Keratinocyte (primary cell): Measurements from ENCODE around the gene GUF1. TPM values are rescaled to one million over a fixed set of nuclear protein-coding genes. Genes with fewer than 3 reads are reported as not detected.

Experiments used
- DNase-seq: peaks from one replicate; pipeline ENCODE4 v3.0.0-alpha.2; 2011; ENCODE audit warnings: low read depth, missing footprints, low spot score
- FAIRE-seq: peaks from 2 replicates; lab custom pipeline; 2011; peaks lifted over from hg19 to GRCh38; lab: Jason Lieb, UNC
- H2AFZ ChIP-seq: 2 replicates; pipeline ENCODE4 v1.6.0; 2012; ENCODE audit warnings: low read length, control low read depth, inconsistent platforms; ENCODE audit not compliant: control insufficient read depth
- H3K27ac ChIP-seq: 2 replicates; pipeline ENCODE4 v1.5.1; 2011; ENCODE audit warnings: low read length; ENCODE audit not compliant: control insufficient read depth, insufficient read depth
- H3K27me3 ChIP-seq: 3 replicates; pipeline ENCODE4 v1.6.0; 2011; ENCODE audit warnings: low read length; ENCODE audit not compliant: control insufficient read depth, insufficient read depth; ENCODE audit errors: extremely low read depth
- H3K36me3 ChIP-seq, 2 experiments: 2 replicates in 1 of 2; 3 replicates in 1 of 2; pipeline ENCODE4 v1.5.1; 2011; ENCODE audit warnings: low read length in 2 of 2, mild to moderate bottlenecking in 1 of 2; ENCODE audit not compliant: control insufficient read depth in 2 of 2, insufficient read depth in 2 of 2; ENCODE audit errors: extremely low read depth in 1 of 2
- H3K4me1 ChIP-seq: 3 replicates; pipeline ENCODE4 v1.5.1; 2011; ENCODE audit warnings: low read length; ENCODE audit not compliant: control insufficient read depth, insufficient read depth; ENCODE audit errors: extremely low read depth
- H3K4me2 ChIP-seq: 3 replicates; pipeline ENCODE4 v1.6.0; 2011; ENCODE audit warnings: low read depth, low read length; ENCODE audit not compliant: control insufficient read depth, insufficient read depth; ENCODE audit errors: extremely low read depth
- H3K4me3 ChIP-seq, 3 experiments: fragments of 200-600 bp in 1 of 3; sonication (generic) in 1 of 3; 2 replicates in 2 of 3; 3 replicates in 1 of 3; pipeline ENCODE4 v1.5.1; 2011 to 2016; ENCODE audit warnings: low read length in 3 of 3, mild to moderate bottlenecking in 3 of 3, control low read depth in 2 of 3, inconsistent platforms in 1 of 3, low read depth in 1 of 3, mixed read lengths in 1 of 3, mixed run types in 1 of 3, moderate library complexity in 1 of 3; ENCODE audit not compliant: control insufficient read depth in 2 of 3, insufficient read depth in 2 of 3; ENCODE audit errors: extremely low read depth in 1 of 3
- H3K79me2 ChIP-seq: 2 replicates; pipeline ENCODE4 v1.6.0; 2012; ENCODE audit warnings: low read length; ENCODE audit not compliant: control insufficient read depth, insufficient read depth
- H3K9ac ChIP-seq: 3 replicates; pipeline ENCODE4 v1.6.0; 2011; ENCODE audit warnings: low read length; ENCODE audit not compliant: control insufficient read depth, insufficient read depth; ENCODE audit errors: extremely low read depth
- H3K9me1 ChIP-seq: 3 replicates; pipeline ENCODE4 v1.6.0; 2011; ENCODE audit warnings: low read length; ENCODE audit not compliant: control insufficient read depth, insufficient read depth; ENCODE audit errors: extremely low read depth
- H3K9me3 ChIP-seq: 2 replicates; pipeline ENCODE4 v1.5.1; 2012; ENCODE audit warnings: low read depth, low read length; ENCODE audit not compliant: control insufficient read depth
- H4K20me1 ChIP-seq: 3 replicates; pipeline ENCODE4 v1.6.0; 2011; ENCODE audit warnings: low read length; ENCODE audit not compliant: control insufficient read depth, insufficient read depth; ENCODE audit errors: extremely low read depth
- EZH2 ChIP-seq: IDR thresholded peaks from one replicate; pipeline ENCODE4 v1.6.1; 2012; ENCODE audit warnings: inconsistent platforms, mild to moderate bottlenecking, low read length, moderate library complexity
- dilution Hi-C: fragments of 300-500 bp; cut with MboI; formaldehyde crosslinking; loops from one replicate; pipeline ENCODE4 v1.7.0; 2020; ENCODE audit warnings: low sequenced_read_pairs; ENCODE audit not compliant: extremely low pct_ligation_motif_present
- polyA plus RNA-seq, 5 experiments: library from polyadenylated mRNA; depleted of rRNA in 3 of 5; stranded (reverse) in 3 of 5; stranded (forward) in 1 of 5; unstranded in 1 of 5; fragments of >200 nt; gene quantifications; 1 replicate in 1 of 5; 2 replicates in 3 of 5; 3 replicates in 1 of 5; pipeline versions ENCODE4 v1.2.1 to v1.2.3, GENCODE V29; 2011 to 2012; ENCODE audit warnings: missing spikeins in 2 of 5, low read depth in 1 of 5, low replicate concordance in 1 of 5
- TF ChIP-seq, protein P1 (sequence below), 3 experiments: IDR thresholded peaks in 1 of 3; conservative IDR thresholded peaks in 1 of 3; optimal IDR thresholded peaks in 1 of 3; 2 replicates in 2 of 3; 3 replicates in 1 of 3; pipeline versions ENCODE3 to v1.5.1; 2011; ENCODE audit warnings: low read length in 3 of 3, mild to moderate bottlenecking in 3 of 3, moderate library complexity in 2 of 3, control low read depth in 1 of 3, inconsistent platforms in 1 of 3; ENCODE audit not compliant: insufficient read depth in 2 of 3; ENCODE audit errors: extremely low read depth in 1 of 3

Gene GUF1
- polyA plus RNA-seq, 1 donor (not counting 4 experiments of a cell fraction or from before 2014, with no cell fraction given), result 24.3 TPM

DNA sequence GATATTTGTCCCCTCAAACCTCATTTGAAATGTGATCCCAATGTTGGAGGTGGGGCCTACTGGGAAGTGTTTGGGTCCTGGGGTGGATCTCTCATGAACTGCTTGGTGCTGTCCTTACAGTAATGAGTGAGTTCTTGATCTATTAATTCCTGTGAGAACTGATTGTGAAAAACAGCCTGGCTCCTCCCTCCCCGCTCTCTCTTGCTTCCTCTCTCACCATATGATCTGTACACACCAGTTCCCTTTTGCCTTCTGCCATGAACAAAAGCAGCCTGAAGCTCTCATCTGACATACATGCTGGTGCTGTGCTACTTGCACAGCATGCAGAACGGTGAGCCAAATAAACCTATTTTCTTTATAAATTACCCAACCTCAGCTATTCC, 15.6 kb upstream of the GUF1 start:
- no peaks in the 10 kb centered on the region for H4K20me1 ChIP-seq
- no peaks in the 10 kb centered on the region for H3K9me1 ChIP-seq
- no peak overlapping the region for H3K4me2 ChIP-seq
- no peak overlapping the region for H3K4me3 ChIP-seq
- H3K27me3 ChIP-seq, result no peaks in the 10 kb centered on the region
- H3K9me3 ChIP-seq, result no peaks in the 10 kb centered on the region
- H3K9ac ChIP-seq, result no peak overlapping the region
- TF ChIP-seq EZH2, result no peak
- TF ChIP-seq, protein P1, sequence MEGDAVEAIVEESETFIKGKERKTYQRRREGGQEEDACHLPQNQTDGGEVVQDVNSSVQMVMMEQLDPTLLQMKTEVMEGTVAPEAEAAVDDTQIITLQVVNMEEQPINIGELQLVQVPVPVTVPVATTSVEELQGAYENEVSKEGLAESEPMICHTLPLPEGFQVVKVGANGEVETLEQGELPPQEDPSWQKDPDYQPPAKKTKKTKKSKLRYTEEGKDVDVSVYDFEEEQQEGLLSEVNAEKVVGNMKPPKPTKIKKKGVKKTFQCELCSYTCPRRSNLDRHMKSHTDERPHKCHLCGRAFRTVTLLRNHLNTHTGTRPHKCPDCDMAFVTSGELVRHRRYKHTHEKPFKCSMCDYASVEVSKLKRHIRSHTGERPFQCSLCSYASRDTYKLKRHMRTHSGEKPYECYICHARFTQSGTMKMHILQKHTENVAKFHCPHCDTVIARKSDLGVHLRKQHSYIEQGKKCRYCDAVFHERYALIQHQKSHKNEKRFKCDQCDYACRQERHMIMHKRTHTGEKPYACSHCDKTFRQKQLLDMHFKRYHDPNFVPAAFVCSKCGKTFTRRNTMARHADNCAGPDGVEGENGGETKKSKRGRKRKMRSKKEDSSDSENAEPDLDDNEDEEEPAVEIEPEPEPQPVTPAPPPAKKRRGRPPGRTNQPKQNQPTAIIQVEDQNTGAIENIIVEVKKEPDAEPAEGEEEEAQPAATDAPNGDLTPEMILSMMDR (optimal IDR thresholded peaks at IDR 0.05 in 1 of 3, IDR thresholded peaks at IDR 0.05 in 1 of 3, conservative IDR thresholded peaks at IDR 0.05 in 1 of 3; ENCODE audit: extremely low read depth in 1 of 3, insufficient read depth in 2 of 3, low read length in 3 of 3), result no peak
- no peaks in the 10 kb centered on the region for H3K79me2 ChIP-seq
- H3K27ac ChIP-seq, result no peak overlapping the region
- H3K4me1 ChIP-seq, result no peaks in the 10 kb centered on the region
- DNase-seq, result no peak
- no peak overlapping the region for H2AFZ ChIP-seq
- FAIRE-seq, result no peak
- dilution Hi-C loops, result no loop called here
- no peaks in the 10 kb centered on the region for H3K36me3 ChIP-seq

DNA sequence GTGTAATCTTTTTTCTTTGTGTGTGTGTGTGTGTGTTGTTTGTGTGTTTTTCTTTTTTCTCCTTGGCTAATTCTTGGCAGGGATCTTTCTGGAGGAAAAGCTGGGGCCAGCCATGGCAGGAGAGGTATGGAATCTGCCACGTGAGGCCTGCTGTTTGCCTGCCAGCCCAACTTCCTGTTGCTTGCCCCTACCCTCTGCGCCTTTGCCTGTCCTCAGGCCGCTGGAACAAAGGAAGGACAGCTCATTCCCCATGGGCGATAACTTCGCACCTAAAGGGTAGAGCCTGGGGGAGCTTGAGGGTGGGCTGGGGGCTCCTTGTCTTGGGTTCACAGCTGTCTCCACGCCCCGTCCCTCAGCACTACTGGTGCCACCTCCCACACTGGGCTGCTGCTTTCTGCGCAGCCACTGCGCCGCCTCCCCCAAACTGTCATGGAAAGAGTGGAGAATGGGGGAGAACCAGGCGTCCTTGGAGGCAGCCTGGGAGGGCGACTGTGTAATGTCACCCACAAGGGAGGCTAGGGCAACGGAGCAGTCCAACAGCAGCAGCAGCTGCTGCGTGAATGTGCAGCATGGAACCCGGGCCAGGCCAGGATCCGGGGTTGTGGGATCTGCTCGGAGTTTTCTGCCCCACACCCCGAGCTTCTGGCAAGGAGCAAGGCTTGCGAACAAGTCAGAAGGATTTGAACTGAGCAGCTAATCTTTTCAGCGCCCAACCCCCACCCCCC, 14.5 kb upstream of the GUF1 start:
- Histone ChIP-seq H3K9me1 (no peaks in the 10 kb centered on the region), H3K79me2 (no peaks in the 10 kb centered on the region), H3K4me2 (no peak overlapping the region), H3K4me1 (no peaks in the 10 kb centered on the region), H3K27ac (no peak overlapping the region), H3K9me3 (no peaks in the 10 kb centered on the region), H3K9ac (no peak overlapping the region), H3K36me3 (no peaks in the 10 kb centered on the region), H3K4me3 (no peak overlapping the region), H4K20me1 (no peaks in the 10 kb centered on the region), H3K27me3 (no peaks in the 10 kb centered on the region), H2AFZ (no peak overlapping the region)
- DNase-seq (no peak), FAIRE-seq (no peak)
- dilution Hi-C loops, result no loop called here
- TF ChIP-seq, protein P1 (optimal IDR thresholded peaks at IDR 0.05 in 1 of 3, IDR thresholded peaks at IDR 0.05 in 1 of 3, conservative IDR thresholded peaks at IDR 0.05 in 1 of 3; ENCODE audit: extremely low read depth in 1 of 3, insufficient read depth in 2 of 3, low read length in 3 of 3), result no peak
- no peak for TF ChIP-seq EZH2
